Activated naive CD4-positive, alpha-beta T cell treated with anti-CD3 and anti-CD28 coated beads, Interleukin-2, amount 50 U/mL, for 24 hours (primary cell): ENCODE results near the gene RPS19.

Source experiments
- H3K27ac Mint-ChIP-seq: one replicate; pipeline ENCODE4 v1.8.0; 2021; ENCODE audit warnings: mild to moderate bottlenecking, mixed read lengths
- H3K27me3 Mint-ChIP-seq: one replicate; pipeline ENCODE4 v1.8.0; 2021; ENCODE audit warnings: mixed read lengths
- H3K36me3 Mint-ChIP-seq: one replicate; pipeline ENCODE4 v1.8.0; 2021; ENCODE audit warnings: mixed read lengths
- H3K4me1 Mint-ChIP-seq: one replicate; pipeline ENCODE4 v1.8.0; 2021; ENCODE audit warnings: mixed read lengths
- H3K4me3 Mint-ChIP-seq: one replicate; pipeline ENCODE4 v1.8.0; 2021; ENCODE audit warnings: mild to moderate bottlenecking, mixed read lengths
- H3K9me3 Mint-ChIP-seq: one replicate; pipeline ENCODE4 v1.8.0; 2021; ENCODE audit warnings: mixed read lengths

Gene RPS19

DNA sequence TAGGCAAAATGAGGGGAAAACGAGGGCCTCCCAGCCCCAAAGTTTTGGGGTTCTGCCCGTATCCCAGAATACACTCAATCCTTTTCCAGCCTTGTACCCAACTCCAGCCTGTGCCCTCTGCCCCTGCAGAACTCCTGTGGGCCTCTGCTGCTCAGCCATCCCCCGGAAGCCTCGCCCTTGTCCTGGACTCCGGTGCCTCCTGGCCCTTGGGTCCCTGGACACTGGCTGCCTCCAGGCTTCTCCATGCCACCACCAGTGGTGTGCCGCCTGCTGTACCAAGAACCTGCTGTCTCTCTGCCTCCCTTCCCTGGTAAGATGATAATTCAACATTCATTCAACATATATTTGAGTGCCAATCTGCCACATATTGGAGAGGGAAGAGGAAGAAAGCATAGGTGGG lies 11.4 kb upstream of the RPS19 start:
- no peak overlapping the region for H3K27ac Mint-ChIP-seq
- no peak overlapping the region for H3K4me3 Mint-ChIP-seq
- no peaks in the 10 kb centered on the region for H3K4me1 Mint-ChIP-seq
- H3K9me3 Mint-ChIP-seq = no peaks in the 10 kb centered on the region
- no peaks in the 10 kb centered on the region for H3K36me3 Mint-ChIP-seq
- H3K27me3 Mint-ChIP-seq = no peaks in the 10 kb centered on the region

GRCh38 chr19:41849067-41849466 lies 11.0 kb upstream of the RPS19 start:
- Mint-ChIP-seq H3K27ac (no peak overlapping the region), H3K36me3 (no peaks in the 10 kb centered on the region), H3K9me3 (no peaks in the 10 kb centered on the region), H3K4me3 (no peak overlapping the region), H3K4me1 (no peaks in the 10 kb centered on the region), H3K27me3 (no peaks in the 10 kb centered on the region)

DNA sequence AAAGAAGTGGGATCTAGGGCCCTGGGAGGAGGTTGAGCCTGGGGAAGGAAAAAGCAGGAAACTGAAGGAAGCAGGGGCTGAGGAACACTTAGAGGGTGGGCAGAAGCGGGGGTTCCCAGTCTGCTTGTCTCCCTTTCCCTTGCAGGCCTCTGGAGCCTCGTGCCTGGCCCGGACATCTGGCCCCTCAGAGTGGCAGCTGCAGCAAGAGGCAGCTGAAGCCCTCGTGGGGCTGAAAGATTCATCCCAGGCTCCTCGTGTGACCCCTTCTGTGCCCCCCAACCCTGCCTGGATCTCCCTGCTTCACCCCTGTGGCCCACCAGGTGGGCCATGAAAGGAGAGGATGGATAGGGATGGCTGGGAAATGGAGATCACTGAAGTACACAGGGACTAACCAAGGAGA lies 9.7 kb upstream of the RPS19 start:
- H3K4me1 Mint-ChIP-seq = no peaks in the 10 kb centered on the region

DNA sequence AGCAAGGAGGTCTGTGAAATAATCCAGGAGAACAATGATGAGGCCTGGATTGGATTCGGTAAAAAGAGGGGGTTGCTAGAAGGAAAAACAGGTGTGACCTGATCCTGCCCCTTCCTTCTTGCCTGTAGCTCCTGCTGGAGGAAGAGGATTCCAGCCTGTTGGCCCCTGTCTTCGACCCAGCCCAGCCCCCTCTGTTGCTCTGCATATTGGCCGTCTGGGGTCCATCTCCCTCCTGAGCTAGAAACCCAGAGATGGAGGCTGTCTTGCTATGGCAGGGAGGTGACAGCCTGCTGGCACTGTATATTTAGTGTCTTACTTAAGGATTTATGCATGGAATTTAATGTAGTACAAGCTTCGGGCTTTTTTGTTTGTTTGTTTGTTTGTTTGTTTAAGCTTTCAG lies 8.6 kb upstream of the RPS19 start:
- Mint-ChIP-seq H3K4me1 (no peaks in the 10 kb centered on the region), H3K36me3 (no peaks in the 10 kb centered on the region), H3K9me3 (no peaks in the 10 kb centered on the region), H3K27me3 (no peaks in the 10 kb centered on the region), H3K27ac (no peak overlapping the region), H3K4me3 (no peak overlapping the region)

More for the DNA sequence above, 9.7 kb upstream of the RPS19 start:
- Mint-ChIP-seq H3K27ac (no peak overlapping the region), H3K9me3 (no peaks in the 10 kb centered on the region), H3K27me3 (no peaks in the 10 kb centered on the region), H3K4me3 (no peak overlapping the region), H3K36me3 (no peaks in the 10 kb centered on the region)

DNA sequence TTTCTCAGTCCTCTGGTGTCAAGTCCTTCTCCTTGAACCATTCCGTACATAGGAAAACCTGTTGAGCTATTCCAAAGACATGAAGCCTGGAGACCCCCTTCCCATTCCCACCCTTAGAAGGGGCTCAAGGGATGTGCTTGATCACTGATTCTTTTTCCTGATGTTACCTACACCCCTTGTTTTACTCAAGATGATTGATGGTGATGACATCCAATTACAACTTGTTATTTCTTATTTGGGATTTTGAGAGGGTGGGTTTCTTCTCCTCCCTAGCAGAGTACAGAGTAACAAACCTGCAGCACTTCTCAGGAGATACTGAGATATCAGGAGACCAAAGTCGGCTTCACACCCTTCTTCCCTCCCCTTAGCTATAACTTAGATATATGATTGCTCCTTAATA lies 6.7 kb upstream of the RPS19 start:
- Mint-ChIP-seq H3K4me3 (no peak overlapping the region), H3K9me3 (no peaks in the 10 kb centered on the region), H3K27me3 (no peaks in the 10 kb centered on the region), H3K4me1 (no peaks in the 10 kb centered on the region), H3K27ac (no peak overlapping the region), H3K36me3 (no peaks in the 10 kb centered on the region)

- no peaks in the 10 kb centered on the region for H3K9me3 Mint-ChIP-seq
- H3K27ac Mint-ChIP-seq = no peak overlapping the region
- no peak overlapping the region for H3K4me3 Mint-ChIP-seq
- H3K27me3 Mint-ChIP-seq = no peaks in the 10 kb centered on the region
- no peaks in the 10 kb centered on the region for H3K36me3 Mint-ChIP-seq
- no peaks in the 10 kb centered on the region for H3K4me1 Mint-ChIP-seq
These were observed 6.3 kb upstream of the RPS19 start for GRCh38 chr19:41853768-41854167.

DNA sequence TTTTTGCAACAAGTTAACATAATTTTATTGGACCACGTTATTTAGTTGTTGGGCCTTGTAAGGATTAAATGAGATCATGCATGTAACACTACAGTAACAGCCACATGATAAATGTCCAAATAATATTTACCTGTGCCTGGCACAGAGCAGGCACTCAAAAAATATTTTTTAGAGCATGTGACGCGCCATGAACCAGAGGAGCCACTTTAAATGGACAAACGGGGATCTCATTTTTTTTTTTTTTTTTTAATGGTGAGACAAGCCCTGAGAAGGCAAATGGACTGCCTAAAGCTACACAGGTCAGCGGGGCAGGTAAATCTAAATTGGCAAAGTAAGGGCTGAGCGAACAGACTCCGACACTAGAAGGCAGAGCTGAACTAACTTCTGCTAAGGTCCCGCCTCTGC lies 840 bp upstream of the RPS19 start:
- Mint-ChIP-seq H3K9me3 (no peaks in the 10 kb centered on the region), H3K36me3 (peaks cover 28% of the 10 kb centered on the region), H3K4me1 (peaks cover 34% of the 10 kb centered on the region), H3K27ac (peak overlapping the region; percentile 98), H3K4me3 (peak overlapping the region; percentile 91), H3K27me3 (no peaks in the 10 kb centered on the region)

- Mint-ChIP-seq H3K4me1 (peaks cover 40% of the 10 kb centered on the region), H3K36me3 (peaks cover 29% of the 10 kb centered on the region), H3K27ac (peak overlapping the region; percentile 95), H3K9me3 (no peaks in the 10 kb centered on the region), H3K4me3 (peak overlapping the region; percentile 92), H3K27me3 (no peaks in the 10 kb centered on the region)
These were observed 512 bp downstream of the RPS19 start for GRCh38 chr19:41860419-41861115.

DNA sequence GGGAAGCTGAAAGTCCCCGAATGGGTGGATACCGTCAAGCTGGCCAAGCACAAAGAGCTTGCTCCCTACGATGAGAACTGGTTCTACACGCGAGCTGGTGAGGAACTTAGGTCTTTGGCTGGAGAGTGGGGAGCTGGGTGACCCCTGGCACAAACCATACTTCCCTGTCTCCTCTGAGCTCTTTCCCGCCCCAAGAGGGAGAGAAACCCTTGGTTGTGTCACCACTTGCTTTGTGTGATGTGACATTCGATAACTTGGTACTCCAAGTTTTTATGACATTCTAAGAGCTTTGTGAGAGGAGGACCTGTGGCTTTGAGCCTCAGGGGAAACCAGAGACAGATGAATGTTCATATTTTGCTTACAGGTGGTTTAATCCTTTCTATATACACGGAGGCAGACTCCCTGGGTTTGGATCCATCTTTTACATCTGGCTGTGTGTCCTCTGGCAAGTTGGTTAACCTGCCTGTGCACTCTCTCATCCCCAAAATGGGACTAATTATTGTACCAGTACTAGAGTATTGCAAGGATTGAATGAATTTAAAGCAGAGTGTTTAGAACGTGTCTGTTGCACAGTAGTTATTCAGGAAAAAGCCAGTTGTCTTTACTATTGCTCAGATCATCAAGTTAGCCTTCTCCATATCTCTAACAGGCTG lies 1.2 kb downstream of the RPS19 start:
- Mint-ChIP-seq H3K27me3 (no peaks in the 10 kb centered on the region), H3K36me3 (peaks cover 30% of the 10 kb centered on the region), H3K4me1 (peaks cover 43% of the 10 kb centered on the region), H3K4me3 (peak overlapping the region; percentile 92), H3K27ac (peak overlapping the region; percentile 95), H3K9me3 (no peaks in the 10 kb centered on the region)

GRCh38 chr19:41861846-41862245 lies 1.8 kb downstream of the RPS19 start:
- Mint-ChIP-seq H3K27me3 (no peaks in the 10 kb centered on the region), H3K27ac (peak overlapping the region; percentile 95), H3K36me3 (peaks cover 30% of the 10 kb centered on the region), H3K4me1 (peaks cover 47% of the 10 kb centered on the region), H3K4me3 (peak overlapping the region; percentile 92), H3K9me3 (no peaks in the 10 kb centered on the region)

- Mint-ChIP-seq H3K27ac (peak overlapping the region; percentile 95), H3K4me1 (peaks cover 48% of the 10 kb centered on the region), H3K9me3 (no peaks in the 10 kb centered on the region), H3K36me3 (peaks cover 30% of the 10 kb centered on the region), H3K4me3 (peak overlapping the region; percentile 92), H3K27me3 (no peaks in the 10 kb centered on the region)
These were observed 2.5 kb downstream of the RPS19 start for GRCh38 chr19:41862445-41862986.

DNA sequence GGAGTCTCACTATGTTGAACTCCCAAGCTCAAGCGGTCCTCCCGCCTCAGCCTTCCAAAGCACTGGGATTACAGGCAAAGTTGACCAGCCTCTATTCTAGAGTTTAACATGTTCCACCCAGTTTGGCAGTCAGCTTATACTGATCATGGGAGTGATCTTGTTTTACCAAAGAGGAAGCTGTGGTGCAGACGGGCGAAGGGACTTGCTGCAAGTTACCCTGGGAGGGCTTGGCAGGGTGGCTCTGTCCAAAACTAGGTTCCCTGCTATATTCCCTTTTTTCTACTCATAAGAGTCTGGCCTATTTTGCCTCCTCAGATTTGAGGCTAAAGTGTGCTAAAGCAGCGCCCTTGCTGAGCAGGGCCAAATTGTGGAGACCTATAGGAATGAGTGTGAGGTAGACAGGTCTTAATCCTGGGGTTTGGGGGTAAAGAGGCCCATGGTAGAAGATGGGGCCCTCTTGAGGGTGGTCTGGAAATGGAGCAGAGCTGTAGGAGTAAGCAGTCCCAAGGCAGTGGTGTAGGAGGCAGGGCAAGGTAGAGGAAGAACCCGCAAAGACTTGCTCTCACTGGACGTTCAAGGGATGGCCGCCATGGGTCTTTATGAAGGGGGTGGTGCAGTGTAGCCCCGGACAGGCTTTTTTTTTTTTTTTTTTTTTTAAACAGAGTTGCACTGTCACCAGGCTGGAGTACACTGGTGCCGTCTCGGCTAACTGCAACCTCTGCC lies 3.3 kb downstream of the RPS19 start:
- no peaks in the 10 kb centered on the region for H3K27me3 Mint-ChIP-seq
- H3K27ac Mint-ChIP-seq = peak overlapping the region; percentile 95
- no peaks in the 10 kb centered on the region for H3K9me3 Mint-ChIP-seq
- H3K4me3 Mint-ChIP-seq = peak overlapping the region; percentile 92
- H3K36me3 Mint-ChIP-seq = peaks cover 36% of the 10 kb centered on the region
- H3K4me1 Mint-ChIP-seq = peaks cover 57% of the 10 kb centered on the region

DNA sequence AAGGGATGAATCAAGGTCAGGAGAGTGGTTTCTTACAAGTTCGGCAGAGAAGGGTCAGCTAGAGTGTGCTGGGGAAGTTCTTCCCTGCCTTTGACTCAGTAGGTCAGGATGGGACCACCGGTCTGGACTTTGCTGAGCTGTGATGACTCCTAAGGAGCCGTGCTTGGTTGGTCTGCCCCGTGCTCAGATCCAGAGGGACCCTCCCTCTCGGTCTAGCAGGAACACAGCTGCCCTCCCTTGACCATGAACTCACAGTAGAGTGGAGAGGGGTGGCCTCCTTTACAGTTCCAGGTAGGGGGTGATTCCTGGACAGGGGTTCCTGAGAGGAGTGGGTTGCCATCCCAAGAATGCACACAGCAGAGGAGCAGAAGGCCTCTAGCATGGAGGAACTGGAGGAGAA lies 4.3 kb downstream of the RPS19 start:
- no peaks in the 10 kb centered on the region for H3K9me3 Mint-ChIP-seq

DNA sequence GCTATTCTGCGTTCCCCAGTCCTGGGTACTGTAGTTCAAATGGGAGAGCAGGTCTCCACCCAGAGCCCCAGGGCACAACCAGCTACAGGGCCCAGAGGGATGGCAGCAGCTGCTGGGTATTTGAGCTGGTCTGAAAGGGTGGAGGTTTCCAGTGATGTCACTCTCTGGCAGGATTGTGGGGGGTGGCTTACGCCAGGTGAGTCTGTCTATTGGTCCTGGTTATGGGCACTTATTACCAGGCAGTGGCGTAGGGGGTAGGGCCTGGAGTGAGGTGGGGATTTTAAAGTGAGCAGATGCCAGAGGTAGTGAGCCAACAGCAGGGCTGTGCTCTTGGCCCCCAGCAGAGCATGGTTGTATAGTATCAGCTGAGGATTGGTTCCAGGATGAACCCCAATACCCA lies 6.2 kb downstream of the RPS19 start:
- peaks cover 35% of the 10 kb centered on the region for H3K36me3 Mint-ChIP-seq
- H3K27me3 Mint-ChIP-seq = no peaks in the 10 kb centered on the region
- peaks cover 75% of the 10 kb centered on the region for H3K4me1 Mint-ChIP-seq
- no peaks in the 10 kb centered on the region for H3K9me3 Mint-ChIP-seq
- H3K4me3 Mint-ChIP-seq = peak overlapping the region; percentile 76
- H3K27ac Mint-ChIP-seq = peak overlapping the region; percentile 87

More for the DNA sequence above, 4.3 kb downstream of the RPS19 start:
- H3K27ac Mint-ChIP-seq = peak overlapping the region; percentile 95
- no peaks in the 10 kb centered on the region for H3K27me3 Mint-ChIP-seq
- peak overlapping the region; percentile 79 for H3K4me3 Mint-ChIP-seq
- H3K36me3 Mint-ChIP-seq = peaks cover 38% of the 10 kb centered on the region
- peaks cover 64% of the 10 kb centered on the region for H3K4me1 Mint-ChIP-seq

DNA sequence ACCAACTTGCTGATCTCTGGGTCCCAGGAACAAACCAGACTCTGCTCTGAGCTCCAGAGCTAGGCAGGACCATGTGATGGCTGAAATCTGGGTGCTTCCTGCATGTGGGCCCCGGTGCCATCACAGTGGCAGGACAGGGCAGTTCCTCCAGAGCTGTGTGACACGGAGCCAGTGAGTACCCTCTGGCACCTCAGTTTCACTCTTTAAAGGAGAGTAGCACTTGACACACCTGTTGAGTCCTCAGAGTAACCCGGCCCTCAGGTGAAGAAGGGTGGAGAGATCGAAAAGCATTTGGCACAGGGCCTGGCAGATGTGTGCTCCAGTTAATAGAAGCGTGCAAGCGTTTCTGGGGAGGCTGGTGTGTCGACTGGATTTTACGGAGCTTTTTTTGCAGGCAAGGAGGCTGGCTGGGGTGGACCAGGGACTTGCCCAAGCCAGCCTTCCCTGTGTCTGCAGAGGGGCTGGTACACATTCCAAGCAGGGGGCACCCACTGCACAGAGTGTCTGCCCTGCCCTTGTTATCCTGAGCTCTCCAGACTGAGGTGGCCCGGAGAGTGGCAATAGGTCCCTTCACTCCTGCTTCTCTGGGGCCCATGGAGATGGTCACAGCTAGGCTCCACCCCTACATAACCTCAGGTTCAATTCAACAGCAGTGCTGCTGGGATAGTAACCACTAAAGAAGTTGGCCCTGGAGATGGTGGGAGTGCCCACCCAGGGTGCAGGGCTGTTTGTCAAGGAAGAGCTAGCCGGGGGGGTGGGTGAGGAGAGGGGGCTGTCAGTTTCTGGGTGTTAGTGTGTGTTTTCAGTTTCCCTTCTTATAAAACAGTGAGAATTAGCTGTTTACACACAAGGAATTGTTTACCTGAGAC lies 8.3 kb downstream of the RPS19 start:
- Mint-ChIP-seq H3K36me3 (peaks cover 23% of the 10 kb centered on the region), H3K4me1 (peaks cover 73% of the 10 kb centered on the region), H3K9me3 (no peaks in the 10 kb centered on the region), H3K4me3 (peak overlapping the region; percentile 68), H3K27me3 (no peaks in the 10 kb centered on the region), H3K27ac (peak overlapping the region; percentile 87)
